Panc1 (cell line): Measurements from ENCODE around the gene NKX6-2. TPM values are rescaled to one million over a fixed set of nuclear protein-coding genes. Genes with fewer than 3 reads are reported as not detected.
A peak's percentile ranks its signal among the peaks of the same experiment; 100 is the strongest.
"Not testable (repeated sequence)": the region's sequence is repeated elsewhere in the genome, so short reads cannot be mapped to it uniquely, and the experiment has no call there.

Source experiments
- ATAC-seq: fragments of 200-7000 bp; cut with Tn5 transposase; 2 replicates; pipeline ENCODE4 v1.9.1; 2020; ENCODE audit warnings: mild to moderate bottlenecking, moderate library complexity
- BruUV-seq: library from RNA; stranded (reverse); fragments of 400-500 nt; replicated peaks from 2 replicates; lab custom pipeline; 2021; lab: Mats Ljungman, UMichigan
- CTCF ChIA-PET: fragments of 300-600 bp; sonication (Branson Sonifier 250); formaldehyde crosslinking; loops from one replicate; lab custom pipeline; 2022; ENCODE audit warnings: antibody characterized with exemption; lab: Charles Lee
- POLR2A ChIA-PET: fragments of 300-600 bp; sonication (Branson Sonifier 250); formaldehyde crosslinking; loops from one replicate; lab custom pipeline; 2022; ENCODE audit warnings: antibody characterized with exemption; lab: Charles Lee
- DNase-seq: peaks from one replicate; pipeline ENCODE4 v3.0.0-alpha.2; 2010; ENCODE audit warnings: low read depth, low spot score
- H3K27ac ChIP-seq: 2 replicates; pipeline ENCODE4 v1.5.1; 2011; ENCODE audit warnings: mild to moderate bottlenecking, low read length, inconsistent platforms
- H3K27me3 ChIP-seq: fragments of 200-500 bp; sonication (Bioruptor generic); 2 replicates; pipeline ENCODE4 v1.6.0; 2014; ENCODE audit warnings: low read length, inconsistent platforms; ENCODE audit not compliant: control insufficient read depth, insufficient read depth
- H3K36me3 ChIP-seq: fragments of 200-500 bp; sonication (Bioruptor generic); 2 replicates; pipeline ENCODE4 v1.5.1; 2014; ENCODE audit warnings: inconsistent platforms, mild to moderate bottlenecking, low read length, moderate library complexity; ENCODE audit not compliant: control insufficient read depth, insufficient read depth
- H3K4me1 ChIP-seq: 2 replicates; pipeline ENCODE4 v1.5.1; 2011; ENCODE audit warnings: inconsistent platforms, mild to moderate bottlenecking, low read length, moderate library complexity; ENCODE audit not compliant: control insufficient read depth, insufficient read depth
- H3K4me3 ChIP-seq, 2 experiments: 2 replicates each; pipeline ENCODE4 v1.5.1; 2011 to 2012; ENCODE audit warnings: low read depth in 2 of 2, low read length in 2 of 2, mild to moderate bottlenecking in 2 of 2, inconsistent platforms in 1 of 2, moderate library complexity in 1 of 2
- H3K9me3 ChIP-seq: fragments of 200-500 bp; sonication (Bioruptor generic); 2 replicates; pipeline ENCODE4 v1.5.1; 2014; ENCODE audit warnings: low read depth, mild to moderate bottlenecking, inconsistent platforms, low read length, moderate library complexity; ENCODE audit not compliant: control insufficient read depth, insufficient read depth
- CTCF ChIP-seq: fragments of 450-650 bp; IDR thresholded peaks from 2 replicates; pipeline ENCODE4 v1.5.1; 2017; ENCODE audit warnings: mild to moderate bottlenecking
- POLR2AphosphoS5 ChIP-seq: IDR thresholded peaks from 2 replicates; pipeline ENCODE4 v1.6.1; 2012; ENCODE audit warnings: mild to moderate bottlenecking, low read depth, low read length, moderate library complexity
- SIN3A ChIP-seq: IDR thresholded peaks from 2 replicates; pipeline ENCODE4 v1.6.1; 2012; ENCODE audit warnings: low read depth, mild to moderate bottlenecking, low read length, moderate library complexity, borderline replicate concordance; ENCODE audit not compliant: insufficient read depth
- TCF7L2 ChIP-seq: IDR thresholded peaks from 2 replicates; pipeline ENCODE4 v1.6.1; 2011; ENCODE audit warnings: mild to moderate bottlenecking, low read depth, low read length, inconsistent platforms
- in situ Hi-C: cut with HindIII; loops from 2 replicates; pipeline ENCODE4 v1.10.0; 2016; ENCODE audit warnings: low sequenced_read_pairs, low pct_unique_long_range_greater_than_20kb
- intact Hi-C: fragments of 100-400 bp; cut with micrococcal nuclease; formaldehyde crosslinking; loops from one replicate; pipeline ENCODE4 v1.10.0; 2022; ENCODE audit not compliant: unreplicated experiment
- total RNA-seq: library from RNA; stranded (reverse); gene quantifications from one replicate; pipeline ENCODE4 v1.2.1, GENCODE V29; 2021; ENCODE audit not compliant: unreplicated experiment
- TF ChIP-seq, protein P1 (sequence below), 2 experiments: IDR thresholded peaks; 2 replicates each; pipeline ENCODE4 v1.6.1; 2011 to 2012; ENCODE audit warnings: low read depth in 2 of 2, control low read depth in 1 of 2, low read length in 1 of 2, mild to moderate bottlenecking in 1 of 2, moderate library complexity in 1 of 2; ENCODE audit not compliant: insufficient read depth in 1 of 2

Gene NKX6-2
- total RNA-seq, 1 experiment from 2014 or later: 1.6 TPM

DNA sequence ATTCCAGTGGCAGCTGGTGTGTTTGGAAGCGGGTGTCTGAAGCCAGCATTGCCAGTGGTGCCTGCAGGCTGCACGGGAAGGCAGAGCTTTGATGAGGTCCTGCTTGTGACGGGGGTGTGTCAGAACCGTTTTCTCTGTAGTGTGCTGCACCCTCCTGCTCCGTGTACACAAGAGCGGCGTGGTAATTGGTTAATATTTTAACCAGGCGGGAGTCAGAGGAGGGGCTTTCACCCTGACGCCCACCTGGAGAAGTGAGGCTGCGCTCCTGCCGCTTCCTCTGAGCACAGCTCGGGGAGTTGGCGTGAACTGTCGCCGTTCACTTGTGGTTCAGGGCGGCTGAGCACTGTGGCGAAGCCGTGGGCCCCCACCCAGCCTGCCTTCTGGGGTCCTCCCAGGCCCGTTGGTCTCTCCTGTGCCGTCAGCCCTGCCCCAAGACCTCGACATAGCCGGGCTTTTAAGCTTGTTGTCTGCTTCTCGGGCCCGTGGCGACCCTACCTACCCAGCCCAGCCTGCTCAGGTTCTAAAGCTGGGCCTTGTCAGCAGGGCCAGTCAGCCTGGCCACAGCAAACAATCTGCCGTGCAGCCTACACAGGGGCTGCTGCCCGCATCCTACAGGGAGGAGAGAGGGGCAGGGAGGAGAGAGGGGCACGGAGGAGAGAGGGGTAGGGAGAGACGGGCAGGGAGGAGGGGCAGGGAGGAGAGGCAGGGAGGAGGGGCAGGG, 11.6 kb downstream of the NKX6-2 start:
- BruUV-seq: no TSS peak
- POLR2A ChIA-PET: interaction anchor here (0.7 kb wide), 1 partner anchor 30 kb away, joined by 3 read pairs; no protein-coding TSS in a partner anchor
- H3K36me3 ChIP-seq: no peaks in the 10 kb centered on the region
- peaks cover 9% of the 10 kb centered on the region for H3K4me1 ChIP-seq
- H3K27ac ChIP-seq: peak overlapping the region; percentile 57; the same call in 1 of the 2 replicates
- no peaks in the 10 kb centered on the region for H3K9me3 ChIP-seq
- no peaks in the 10 kb centered on the region for H3K27me3 ChIP-seq
- CTCF ChIA-PET: no interaction called here
- in situ Hi-C loops: no loop called here
- ATAC-seq (0 out of 2 replicates have a peak, but pooled peaks have one; percentile 33), DNase-seq (no peak)
- H3K4me3 ChIP-seq: no peak overlapping the region
- intact Hi-C loops: no loop called here
- TF ChIP-seq, protein P1, sequence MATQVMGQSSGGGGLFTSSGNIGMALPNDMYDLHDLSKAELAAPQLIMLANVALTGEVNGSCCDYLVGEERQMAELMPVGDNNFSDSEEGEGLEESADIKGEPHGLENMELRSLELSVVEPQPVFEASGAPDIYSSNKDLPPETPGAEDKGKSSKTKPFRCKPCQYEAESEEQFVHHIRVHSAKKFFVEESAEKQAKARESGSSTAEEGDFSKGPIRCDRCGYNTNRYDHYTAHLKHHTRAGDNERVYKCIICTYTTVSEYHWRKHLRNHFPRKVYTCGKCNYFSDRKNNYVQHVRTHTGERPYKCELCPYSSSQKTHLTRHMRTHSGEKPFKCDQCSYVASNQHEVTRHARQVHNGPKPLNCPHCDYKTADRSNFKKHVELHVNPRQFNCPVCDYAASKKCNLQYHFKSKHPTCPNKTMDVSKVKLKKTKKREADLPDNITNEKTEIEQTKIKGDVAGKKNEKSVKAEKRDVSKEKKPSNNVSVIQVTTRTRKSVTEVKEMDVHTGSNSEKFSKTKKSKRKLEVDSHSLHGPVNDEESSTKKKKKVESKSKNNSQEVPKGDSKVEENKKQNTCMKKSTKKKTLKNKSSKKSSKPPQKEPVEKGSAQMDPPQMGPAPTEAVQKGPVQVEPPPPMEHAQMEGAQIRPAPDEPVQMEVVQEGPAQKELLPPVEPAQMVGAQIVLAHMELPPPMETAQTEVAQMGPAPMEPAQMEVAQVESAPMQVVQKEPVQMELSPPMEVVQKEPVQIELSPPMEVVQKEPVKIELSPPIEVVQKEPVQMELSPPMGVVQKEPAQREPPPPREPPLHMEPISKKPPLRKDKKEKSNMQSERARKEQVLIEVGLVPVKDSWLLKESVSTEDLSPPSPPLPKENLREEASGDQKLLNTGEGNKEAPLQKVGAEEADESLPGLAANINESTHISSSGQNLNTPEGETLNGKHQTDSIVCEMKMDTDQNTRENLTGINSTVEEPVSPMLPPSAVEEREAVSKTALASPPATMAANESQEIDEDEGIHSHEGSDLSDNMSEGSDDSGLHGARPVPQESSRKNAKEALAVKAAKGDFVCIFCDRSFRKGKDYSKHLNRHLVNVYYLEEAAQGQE (IDR thresholded peaks at IDR 0.05; ENCODE audit: insufficient read depth in 1 of 2, low read depth in 2 of 2, low read length in 1 of 2): no peak
- TF ChIP-seq TCF7L2 (no peak), POLR2AphosphoS5 (no peak), SIN3A (no peak), CTCF (no peak)

DNA sequence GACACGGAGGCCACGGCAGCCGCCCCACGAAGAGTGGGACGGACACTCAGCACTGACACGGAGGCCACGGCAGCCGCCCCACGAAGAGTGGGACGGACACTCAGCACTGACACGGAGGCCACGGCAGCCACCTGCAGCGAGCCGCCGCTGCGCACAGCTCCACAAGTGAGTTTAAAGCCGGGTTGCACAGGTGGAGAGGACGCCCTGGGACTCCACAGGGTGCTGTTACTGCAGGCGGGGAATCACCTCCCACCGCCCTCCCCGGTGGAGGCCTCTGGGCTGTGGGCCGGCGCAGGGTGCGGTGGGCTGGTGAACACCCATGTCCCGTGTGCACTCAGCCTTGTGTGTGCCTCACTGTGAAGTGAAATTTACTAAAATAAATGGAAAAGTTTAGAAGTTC, 13.1 kb downstream of the NKX6-2 start:
- CTCF ChIA-PET, H3K27ac ChIP-seq, BruUV-seq, intact Hi-C loops, H3K36me3 ChIP-seq, H3K9me3 ChIP-seq, ATAC-seq, in situ Hi-C loops, H3K4me3 ChIP-seq, DNase-seq, H3K27me3 ChIP-seq, POLR2A ChIA-PET, H3K4me1 ChIP-seq: not testable (repeated sequence)
